Stimulated activated naive B cell treated with anti-CD40 and anti-IgM and Interleukin-4, amounts not matched to agents 10 μg/mL and 1 μg/mL and 100 μg/mL, for 72 hours (primary cell): ENCODE data around the gene BMP2K.

Experiments used
- ATAC-seq, 2 donors: fragments of 150-1000 bp; cut with Tn5 transposase; replicated peaks; 2 replicates each; pipeline ENCODE4 v1.10.0; 2021; ENCODE audit warnings: moderate library complexity in 1 of 2
- DNase-seq: peaks from one replicate; pipeline ENCODE4 v3.0.0; 2021
- H3K27ac Mint-ChIP-seq: one replicate; pipeline ENCODE4 v1.8.0; 2022; ENCODE audit warnings: mild to moderate bottlenecking, mixed read lengths
- H3K27me3 Mint-ChIP-seq, 2 donors: one replicate each; pipeline ENCODE4 v1.8.0; 2022; ENCODE audit warnings: mixed read lengths in 2 of 2
- H3K36me3 Mint-ChIP-seq, 2 donors: one replicate each; pipeline ENCODE4 v1.8.0; 2022; ENCODE audit warnings: mixed read lengths in 2 of 2, mild to moderate bottlenecking in 1 of 2
- H3K4me1 Mint-ChIP-seq, 2 donors: one replicate each; pipeline ENCODE4 v1.8.0; 2022; ENCODE audit warnings: mixed read lengths in 2 of 2, mild to moderate bottlenecking in 1 of 2
- H3K4me3 Mint-ChIP-seq, 2 donors: one replicate each; pipeline ENCODE4 v1.8.0; 2022; ENCODE audit warnings: mild to moderate bottlenecking in 2 of 2, mixed read lengths in 2 of 2, moderate library complexity in 1 of 2
- H3K9me3 Mint-ChIP-seq, 2 donors: one replicate each; pipeline ENCODE4 v1.8.0; 2022; ENCODE audit warnings: mixed read lengths in 2 of 2, mild to moderate bottlenecking in 1 of 2

The BMP2K gene

DNA sequence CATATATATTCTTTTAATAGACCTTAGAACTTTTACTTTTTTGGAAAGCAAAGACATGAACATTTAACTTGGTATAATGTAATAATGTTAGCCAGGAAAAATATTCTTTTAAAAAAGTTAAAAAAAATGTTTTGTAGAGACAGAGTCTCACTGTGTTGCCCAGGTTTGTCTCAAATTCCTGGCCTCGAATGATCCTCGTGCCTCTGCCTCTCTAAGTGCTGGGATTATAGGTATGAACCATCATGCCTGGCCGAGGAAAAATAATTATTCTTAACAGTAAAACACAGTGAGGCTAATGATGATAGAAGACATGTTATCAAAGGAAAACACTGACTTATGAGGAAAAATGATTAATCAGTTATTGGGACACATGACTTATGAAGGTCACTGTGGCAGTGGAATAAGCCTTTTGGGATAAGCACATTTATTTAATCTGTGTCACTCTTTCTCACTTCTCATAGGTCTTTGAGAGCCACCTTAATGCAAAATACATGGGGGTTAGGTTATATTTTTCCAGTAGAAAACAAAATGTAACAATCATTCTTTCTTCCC lies 6.0 kb upstream of the BMP2K start:
- H3K4me1 Mint-ChIP-seq = peaks cover 32 to 56% of the 10 kb centered on the region in 2 donors
- no peaks in the 10 kb centered on the region for H3K27me3 Mint-ChIP-seq
- no peaks in the 10 kb centered on the region for H3K9me3 Mint-ChIP-seq
- no peak overlapping the region for H3K27ac Mint-ChIP-seq
- no peaks in the 10 kb centered on the region for H3K36me3 Mint-ChIP-seq
- H3K4me3 Mint-ChIP-seq = no peak overlapping the region
- no peak for DNase-seq
- ATAC-seq = no peak

DNA sequence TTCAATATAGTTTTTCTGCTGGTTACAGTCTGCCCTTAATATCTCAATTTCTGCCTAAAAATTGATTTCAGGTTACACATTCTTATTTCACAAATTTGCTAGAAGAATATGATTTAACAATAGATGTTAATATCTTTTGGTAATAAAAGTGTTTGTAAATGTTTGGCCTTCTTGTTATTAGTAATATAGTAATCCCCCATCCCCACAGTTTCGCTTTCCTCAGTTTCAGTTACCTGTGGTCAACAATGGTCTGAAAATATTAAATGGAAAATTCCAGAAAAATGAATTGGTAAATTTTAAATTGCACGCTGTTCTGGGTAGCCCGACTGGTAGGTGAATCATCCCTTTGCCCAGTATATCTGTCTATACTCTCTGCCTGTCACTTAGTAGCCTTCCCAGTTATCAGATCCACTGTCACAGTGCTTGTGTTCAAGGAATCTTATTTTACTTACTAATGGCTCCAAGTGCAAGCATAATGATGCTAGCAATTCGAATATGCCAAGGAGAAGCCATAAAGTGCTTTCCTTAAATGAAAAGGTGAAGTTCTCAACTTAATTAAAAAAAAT lies 3.5 kb upstream of the BMP2K start:
- DNase-seq (no peak), ATAC-seq (no peak)
- H3K27ac Mint-ChIP-seq = no peak overlapping the region
- no peaks in the 10 kb centered on the region for H3K27me3 Mint-ChIP-seq
- no peak overlapping the region for H3K4me3 Mint-ChIP-seq
- H3K36me3 Mint-ChIP-seq = no peaks in the 10 kb centered on the region
- H3K9me3 Mint-ChIP-seq = no peaks in the 10 kb centered on the region
- peaks cover 15 to 36% of the 10 kb centered on the region in 2 donors for H3K4me1 Mint-ChIP-seq

DNA sequence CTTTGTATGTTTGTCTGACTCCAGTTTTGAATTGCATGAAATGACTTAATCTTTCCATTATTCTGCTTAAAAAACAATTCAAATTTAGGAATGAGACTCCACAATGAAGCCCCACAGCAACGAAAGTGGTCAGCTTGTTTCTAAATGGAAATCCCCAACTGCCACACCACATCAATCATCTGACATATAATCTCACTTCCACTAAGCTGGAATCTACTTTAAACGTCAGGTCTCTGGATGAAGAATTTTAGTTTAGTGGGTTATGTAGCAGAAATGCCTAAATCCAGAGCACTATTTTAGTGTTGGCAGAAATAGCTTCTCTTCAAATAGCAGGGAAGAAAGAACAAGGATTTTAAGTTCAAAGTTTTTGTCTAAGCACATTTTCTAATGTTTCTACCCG lies 1.7 kb upstream of the BMP2K start:
- Mint-ChIP-seq H3K9me3 (no peaks in the 10 kb centered on the region), H3K27ac (peak overlapping the region; percentile 97), H3K36me3 (no peaks in the 10 kb centered on the region), H3K4me1 (peaks cover 8 to 29% of the 10 kb centered on the region in 2 donors), H3K27me3 (no peaks in the 10 kb centered on the region), H3K4me3 (peak overlapping the region in 1 of 2 donors; percentile 31)
- peak; percentile 6 to 13 for ATAC-seq
- no peak for DNase-seq

DNA sequence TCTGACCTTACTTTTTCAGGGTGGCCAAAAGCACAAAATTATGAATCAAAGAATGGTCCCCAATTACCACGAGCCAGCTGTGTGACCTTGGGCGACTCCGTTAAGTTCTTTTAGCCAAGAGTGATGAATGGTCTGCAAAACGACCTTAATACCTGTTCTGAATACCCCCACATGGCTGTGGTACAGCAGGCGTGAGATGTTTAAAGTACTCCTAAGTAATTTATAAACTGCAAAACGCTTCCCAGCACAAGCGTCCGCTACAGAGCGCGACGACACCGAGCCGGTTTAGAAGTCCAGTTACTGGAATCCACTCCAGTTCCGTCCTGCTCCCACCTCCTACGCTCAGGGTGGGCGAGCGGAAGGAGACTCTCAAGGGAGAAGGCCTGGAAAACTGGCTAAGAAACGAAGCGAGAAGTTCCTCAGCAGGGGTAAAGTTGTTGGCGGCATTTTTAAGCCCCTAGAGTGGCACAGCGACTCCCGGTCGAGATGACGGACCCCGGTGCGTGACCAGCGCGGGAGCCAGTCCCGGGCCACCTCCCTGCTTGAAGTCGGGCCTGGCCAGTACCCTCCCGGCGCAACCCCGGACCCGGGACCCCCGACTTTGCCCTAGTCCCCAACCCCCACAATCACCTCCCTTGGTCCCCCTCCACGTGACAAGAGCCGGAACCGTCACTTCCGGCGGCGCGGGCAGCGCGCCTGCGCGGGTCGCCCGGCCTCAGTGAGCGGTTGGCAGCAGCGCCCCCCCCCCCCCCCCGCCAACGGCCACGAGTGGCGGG lies 659 bp upstream of the BMP2K start:
- Mint-ChIP-seq H3K9me3 (no peaks in the 10 kb centered on the region), H3K4me3 (peak overlapping the region in 1 of 2 donors; percentile 94), H3K4me1 (peaks cover 8 to 29% of the 10 kb centered on the region in 2 donors), H3K36me3 (no peaks in the 10 kb centered on the region), H3K27me3 (no peaks in the 10 kb centered on the region), H3K27ac (peak overlapping the region; percentile 97)
- DNase-seq (peak; percentile 87), ATAC-seq (peak; percentile 70 to 76)

- Mint-ChIP-seq H3K4me3 (peak overlapping the region in 1 of 2 donors; percentile 94), H3K27ac (peak overlapping the region; percentile 93)
Observed at GRCh38 chr4:78776729-78777575, 802 bp downstream of the BMP2K start.

DNA sequence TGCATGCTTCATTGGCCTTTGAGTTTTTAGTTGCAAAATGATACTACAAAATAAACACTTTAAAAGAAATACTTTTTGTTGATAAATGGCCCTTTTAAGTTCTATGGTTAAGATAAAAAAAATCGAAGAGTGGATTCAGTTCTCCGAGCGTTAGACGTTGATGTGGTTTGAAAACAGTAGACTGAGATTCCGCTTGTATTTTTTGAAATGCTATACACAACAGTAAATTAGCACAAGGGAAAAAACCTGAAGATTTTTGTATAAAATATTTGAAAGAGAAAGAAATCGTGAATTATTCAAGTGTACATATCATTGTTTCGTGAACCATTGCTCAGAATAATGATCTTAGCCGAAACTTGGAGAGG lies 1.4 kb downstream of the BMP2K start:
- Mint-ChIP-seq H3K27me3 (no peaks in the 10 kb centered on the region), H3K4me3 (peak overlapping the region in 1 of 2 donors; percentile 94), H3K27ac (peak overlapping the region; percentile 93), H3K9me3 (no peaks in the 10 kb centered on the region), H3K36me3 (no peaks in the 10 kb centered on the region), H3K4me1 (peaks cover 4 to 24% of the 10 kb centered on the region in 2 donors)
- DNase-seq (no peak), ATAC-seq (no peak)

More at GRCh38 chr4:78776729-78777575, 802 bp downstream of the BMP2K start:
- Mint-ChIP-seq H3K36me3 (no peaks in the 10 kb centered on the region), H3K27me3 (no peaks in the 10 kb centered on the region), H3K4me1 (peaks cover 4 to 29% of the 10 kb centered on the region in 2 donors), H3K9me3 (no peaks in the 10 kb centered on the region)
- DNase-seq = peak; percentile 48
- ATAC-seq = peak; percentile 59 to 62

DNA sequence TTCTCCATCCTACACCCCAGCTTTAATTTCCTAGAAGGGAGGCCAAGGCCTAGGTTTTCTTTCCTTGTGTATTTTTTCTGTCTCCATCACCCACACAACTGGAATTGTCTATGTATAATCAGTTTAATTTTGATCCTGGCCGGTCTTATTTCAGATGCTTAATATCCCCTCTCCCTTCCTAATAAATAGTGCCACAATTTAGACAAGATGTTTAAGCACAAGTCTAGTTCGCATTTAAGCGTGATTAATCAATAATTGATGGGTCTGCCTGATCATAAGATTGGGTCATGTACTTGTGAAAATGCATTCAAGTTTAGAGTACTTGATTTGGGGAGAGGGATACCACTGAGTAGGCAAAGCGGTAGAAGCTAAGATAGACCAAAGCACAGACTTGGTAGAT lies 2.4 kb downstream of the BMP2K start:
- H3K9me3 Mint-ChIP-seq = no peaks in the 10 kb centered on the region
- ATAC-seq = no peak
- H3K4me1 Mint-ChIP-seq = peaks cover 2 to 16% of the 10 kb centered on the region in 2 donors
- no peak for DNase-seq
- no peak overlapping the region for H3K27ac Mint-ChIP-seq
- H3K36me3 Mint-ChIP-seq = no peaks in the 10 kb centered on the region
- H3K4me3 Mint-ChIP-seq = no peak overlapping the region
- no peaks in the 10 kb centered on the region for H3K27me3 Mint-ChIP-seq

- no peak for ATAC-seq
- peaks cover 4 to 17% of the 10 kb centered on the region in 2 donors for H3K4me1 Mint-ChIP-seq
- H3K9me3 Mint-ChIP-seq = no peaks in the 10 kb centered on the region
- DNase-seq = no peak
- no peak overlapping the region for H3K27ac Mint-ChIP-seq
- no peaks in the 10 kb centered on the region for H3K36me3 Mint-ChIP-seq
- H3K4me3 Mint-ChIP-seq = no peak overlapping the region
- H3K27me3 Mint-ChIP-seq = no peaks in the 10 kb centered on the region
Observed at GRCh38 chr4:78779280-78779679, 3.1 kb downstream of the BMP2K start.

DNA sequence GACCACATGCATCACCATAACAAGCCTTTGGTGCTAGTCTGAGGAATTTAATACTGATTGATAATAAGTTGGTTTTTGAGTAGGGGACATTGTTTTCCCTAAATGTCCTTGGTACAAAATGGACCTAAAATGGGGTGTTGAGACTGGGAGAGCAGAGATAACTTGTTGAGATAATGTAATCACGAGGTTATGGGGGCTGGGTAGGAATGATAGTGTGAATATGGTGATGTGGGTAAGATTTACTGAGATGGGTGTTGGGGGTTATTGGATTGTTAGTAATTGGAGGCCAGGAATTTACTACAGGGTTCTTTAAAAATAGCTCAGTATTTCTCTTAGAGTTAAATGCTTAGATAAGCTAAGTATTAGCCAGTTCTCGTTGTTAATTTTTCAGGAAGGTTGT lies 3.9 kb downstream of the BMP2K start:
- H3K9me3 Mint-ChIP-seq = no peaks in the 10 kb centered on the region
- peaks cover 0 to 2% of the 10 kb centered on the region in 2 donors for H3K36me3 Mint-ChIP-seq
- no peak overlapping the region for H3K4me3 Mint-ChIP-seq
- peaks cover 5 to 18% of the 10 kb centered on the region in 2 donors for H3K4me1 Mint-ChIP-seq
- H3K27ac Mint-ChIP-seq = no peak overlapping the region
- no peak for ATAC-seq
- DNase-seq = no peak
- no peaks in the 10 kb centered on the region for H3K27me3 Mint-ChIP-seq

DNA sequence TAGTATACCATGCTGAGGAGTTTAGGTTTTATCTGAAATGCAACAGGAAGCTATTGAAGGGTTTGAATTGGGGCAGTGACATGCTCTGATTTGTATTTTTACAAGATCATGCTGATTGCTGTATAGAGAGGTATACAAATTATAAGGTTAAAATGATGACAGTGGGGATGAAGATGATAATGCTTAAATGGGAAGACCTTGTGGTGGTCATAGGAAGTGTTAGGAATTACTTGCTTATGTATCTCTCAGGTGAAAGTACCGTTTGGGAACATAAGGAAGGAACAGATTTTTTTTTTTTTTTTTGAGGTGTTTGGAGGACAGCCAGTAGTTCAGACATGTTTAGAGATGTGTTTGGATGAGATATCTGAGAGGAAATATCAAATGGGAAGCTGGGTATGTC lies 5.0 kb downstream of the BMP2K start:
- Mint-ChIP-seq H3K4me1 (peaks cover 10 to 24% of the 10 kb centered on the region in 2 donors), H3K27ac (no peak overlapping the region), H3K36me3 (peaks cover 5 to 6% of the 10 kb centered on the region in 2 donors), H3K9me3 (peaks cover 0 to 3% of the 10 kb centered on the region in 2 donors), H3K27me3 (no peaks in the 10 kb centered on the region), H3K4me3 (no peak overlapping the region)
- no peak for ATAC-seq
- DNase-seq = no peak

GRCh38 chr4:78781924-78782323 lies 5.8 kb downstream of the BMP2K start:
- H3K4me3 Mint-ChIP-seq = no peak overlapping the region
- DNase-seq = no peak
- no peaks in the 10 kb centered on the region for H3K27me3 Mint-ChIP-seq
- peak in 1 of 2 donors; percentile 53 for ATAC-seq
- peaks cover 0 to 3% of the 10 kb centered on the region in 2 donors for H3K9me3 Mint-ChIP-seq
- peaks cover 13 to 28% of the 10 kb centered on the region in 2 donors for H3K4me1 Mint-ChIP-seq
- peaks cover 8 to 11% of the 10 kb centered on the region in 2 donors for H3K36me3 Mint-ChIP-seq
- H3K27ac Mint-ChIP-seq = no peak overlapping the region

GRCh38 chr4:78784236-78784865 lies 8.2 kb downstream of the BMP2K start:
- Mint-ChIP-seq H3K4me3 (no peak overlapping the region), H3K4me1 (peaks cover 25 to 47% of the 10 kb centered on the region in 2 donors), H3K27ac (no peak overlapping the region), H3K36me3 (peaks cover 14 to 17% of the 10 kb centered on the region in 2 donors), H3K9me3 (peaks cover 0 to 3% of the 10 kb centered on the region in 2 donors), H3K27me3 (no peaks in the 10 kb centered on the region)
- DNase-seq = no peak
- no peak for ATAC-seq

DNA sequence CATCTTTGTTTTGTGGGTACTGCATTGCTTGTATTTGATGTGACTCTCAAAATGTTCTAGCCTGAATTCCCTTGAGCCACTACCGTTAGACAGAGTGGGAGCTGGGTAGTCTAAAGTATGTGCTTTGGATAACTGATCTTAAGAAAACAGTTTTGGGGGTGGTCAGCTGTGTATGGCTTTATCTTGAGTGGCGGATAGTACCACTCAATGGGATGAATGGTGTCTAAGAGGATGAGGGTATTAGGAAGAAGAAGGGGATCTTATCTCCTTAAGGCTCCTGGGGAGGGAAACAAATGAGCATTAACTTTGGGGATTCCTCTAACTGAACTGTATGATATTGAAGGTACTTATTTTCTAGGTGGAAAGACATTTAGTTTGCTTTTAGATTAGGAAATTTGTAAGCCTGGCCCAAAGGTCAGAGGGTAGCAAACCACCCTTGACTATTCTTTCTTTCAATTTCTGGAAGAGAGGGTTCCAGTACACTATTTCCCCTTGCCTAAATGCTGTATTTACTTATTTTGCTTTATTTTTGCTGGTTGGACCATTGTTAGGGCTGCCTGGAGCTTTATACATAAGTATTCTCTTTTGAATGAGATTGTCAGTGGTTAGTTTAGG lies 11.3 kb downstream of the BMP2K start:
- H3K4me3 Mint-ChIP-seq = peak overlapping the region; percentile 10 to 29
- peak in 1 of 2 donors; percentile 33 for ATAC-seq

More for the DNA sequence above, 11.3 kb downstream of the BMP2K start:
- peaks cover 35 to 68% of the 10 kb centered on the region in 2 donors for H3K4me1 Mint-ChIP-seq
- H3K27me3 Mint-ChIP-seq = no peaks in the 10 kb centered on the region
- H3K9me3 Mint-ChIP-seq = peaks cover 3 to 7% of the 10 kb centered on the region in 2 donors
- H3K36me3 Mint-ChIP-seq = peaks cover 20 to 29% of the 10 kb centered on the region in 2 donors
- peak overlapping the region; percentile 78 for H3K27ac Mint-ChIP-seq
- DNase-seq = no peak
